Common myeloid progenitor, CD34-positive (primary cell): ENCODE data around the gene GSN.

ENCODE experiments used
- CTCF ChIA-PET: fragments of 350-600 bp; sonication (Branson Sonifier 250); formaldehyde crosslinking; loops from one replicate; lab custom pipeline; 2021; ENCODE audit warnings: antibody characterized with exemption; lab: Charles Lee
- POLR2A ChIA-PET: fragments of 350-600 bp; sonication (Branson Sonifier 250); formaldehyde crosslinking; loops from one replicate; lab custom pipeline; 2021; ENCODE audit warnings: antibody characterized with exemption; lab: Charles Lee
- DNase-seq, 3 donors: peaks; one replicate each; pipeline versions ENCODE4 v3.0.0 to v3.0.0-alpha.2; 2013
- H3K27ac ChIP-seq, 2 experiments: 1 replicate in 1 of 2; 2 replicates in 1 of 2; pipeline ENCODE4 v1.7.0; 2013; ENCODE audit warnings: inconsistent platforms in 2 of 2, low read length in 2 of 2, mild to moderate bottlenecking in 2 of 2, low read depth in 1 of 2, moderate library complexity in 1 of 2; ENCODE audit not compliant: severe bottlenecking in 2 of 2, insufficient read depth in 1 of 2, poor library complexity in 1 of 2
- H3K27me3 ChIP-seq, 5 experiments: replicated peaks in 2 of 5; 1 replicate in 3 of 5; 2 replicates in 2 of 5; pipeline versions ENCODE4 v1.6.1 to v1.7.0; 2013; ENCODE audit warnings: low read length in 4 of 5, mild to moderate bottlenecking in 2 of 5, moderate library complexity in 2 of 5, inconsistent platforms in 1 of 5; ENCODE audit not compliant: insufficient read depth in 5 of 5, control insufficient read depth in 4 of 5
- H3K36me3 ChIP-seq, 4 experiments: 1 replicate in 2 of 4; 2 replicates in 2 of 4; pipeline versions ENCODE4 v1.6.1 to v1.7.0; 2013; ENCODE audit warnings: low read length in 3 of 4, control low read depth in 1 of 4, mild to moderate bottlenecking in 1 of 4; ENCODE audit not compliant: control insufficient read depth in 4 of 4, insufficient read depth in 4 of 4
- H3K4me1 ChIP-seq, 4 experiments: 1 replicate in 3 of 4; 2 replicates in 1 of 4; pipeline versions ENCODE4 v1.6.1 to v1.7.1; 2013; ENCODE audit warnings: low read length in 3 of 4, mild to moderate bottlenecking in 3 of 4, control low read depth in 1 of 4, inconsistent platforms in 1 of 4, moderate library complexity in 1 of 4; ENCODE audit not compliant: control insufficient read depth in 4 of 4, insufficient read depth in 4 of 4; ENCODE audit errors: control extremely low read depth in 1 of 4
- H3K4me3 ChIP-seq, 7 experiments: 1 replicate in 4 of 7; 2 replicates in 3 of 7; pipeline versions ENCODE4 v1.5.1 to v1.7.0; 2013; ENCODE audit warnings: mild to moderate bottlenecking in 7 of 7, low read length in 6 of 7, moderate library complexity in 6 of 7, inconsistent platforms in 2 of 7, low read depth in 2 of 7, control low read depth in 1 of 7; ENCODE audit not compliant: insufficient read depth in 4 of 7, control insufficient read depth in 1 of 7; ENCODE audit errors: extremely low read depth in 1 of 7
- H3K9me3 ChIP-seq, 5 experiments: 1 replicate in 4 of 5; 2 replicates in 1 of 5; pipeline versions ENCODE4 v1.6.1 to v1.7.1; 2013; ENCODE audit warnings: low read length in 4 of 5, mild to moderate bottlenecking in 2 of 5, inconsistent platforms in 1 of 5, low read depth in 1 of 5, moderate library complexity in 1 of 5; ENCODE audit not compliant: control insufficient read depth in 4 of 5, insufficient read depth in 2 of 5; ENCODE audit errors: control extremely low read depth in 1 of 5
- WGBS: methylation state at CpG from one replicate; pipeline ENCODE4 v1.1.5; 2013; ENCODE audit not compliant: insufficient coverage; 5-methylcytosine and 5-hydroxymethylcytosine counted together

Gene GSN

GRCh38 chr9:121259498-121259897, 8.5 kb upstream of the GSN start:
- Histone ChIP-seq H3K4me3 (no peak overlapping the region), H3K27me3 (no peaks in the 10 kb centered on the region), H3K36me3 (no peaks in the 10 kb centered on the region), H3K4me1 (peaks cover 9 to 36% (median 15%) of the 10 kb centered on the region in 4 experiments), H3K27ac (no peak overlapping the region), H3K9me3 (no peaks in the 10 kb centered on the region)
- 83% methylated on average over 3 of the region's 4 CpGs for WGBS
- ChIA-PET CTCF (interaction anchor here (0.9 to 2.1 kb wide), 4 partner anchors 8 to 40 kb away, joined by 5 to 7 read pairs (median 6); partner anchors contain the start of gene GSN), POLR2A (interaction anchor here (0.6 to 0.7 kb wide), 2 partner anchors 10 to 1057 kb away, joined by 4 to 8 read pairs; no protein-coding TSS in a partner anchor)
- no peak for DNase-seq

- 96% methylated on average over 5 of the region's 5 CpGs for WGBS
- Histone ChIP-seq H3K4me1 (peaks cover 8 to 33% (median 14%) of the 10 kb centered on the region in 4 experiments), H3K27ac (no peak overlapping the region), H3K4me3 (no peak overlapping the region), H3K9me3 (no peaks in the 10 kb centered on the region), H3K36me3 (no peaks in the 10 kb centered on the region), H3K27me3 (no peaks in the 10 kb centered on the region)
- ChIA-PET POLR2A (interaction anchor here (0.6 to 0.7 kb wide), 2 partner anchors 9 to 1057 kb away, joined by 4 to 8 read pairs; no protein-coding TSS in a partner anchor), CTCF (interaction anchor here (0.9 to 2.9 kb wide), 8 partner anchors 8 to 60 kb away, joined by 4 to 15 read pairs (median 6); partner anchors contain the start of gene GSN)
- no peak for DNase-seq
These were observed 8.0 kb upstream of the GSN start for GRCh38 chr9:121259935-121260334.

- peak overlapping the region in 1 of 7 experiments; percentile 10 for H3K4me3 ChIP-seq
- ChIA-PET CTCF (interaction anchor here (0.6 to 2.9 kb wide), 13 partner anchors 8 to 59 kb away, joined by 3 to 17 read pairs (median 5); no protein-coding TSS in a partner anchor), POLR2A (interaction anchor here (0.7 kb wide), 1 partner anchor 13 kb away, joined by 5 read pairs; no protein-coding TSS in a partner anchor)
- no peak overlapping the region for H3K27ac ChIP-seq
- no peaks in the 10 kb centered on the region for H3K27me3 ChIP-seq
- H3K9me3 ChIP-seq: no peaks in the 10 kb centered on the region
- WGBS: 57% methylated on average over 5 of the region's 6 CpGs
- no peak for DNase-seq
- no peaks in the 10 kb centered on the region for H3K36me3 ChIP-seq
- H3K4me1 ChIP-seq: peaks cover 8 to 33% (median 14%) of the 10 kb centered on the region in 4 experiments
These were observed 7.4 kb upstream of the GSN start for GRCh38 chr9:121260457-121261106.

- H3K27me3 ChIP-seq: no peaks in the 10 kb centered on the region
- DNase-seq: peak in 2 of 3 donors; percentile 50 to 62
- no peaks in the 10 kb centered on the region for H3K9me3 ChIP-seq
- H3K4me1 ChIP-seq: peaks cover 8 to 33% (median 14%) of the 10 kb centered on the region in 4 experiments
- H3K36me3 ChIP-seq: no peaks in the 10 kb centered on the region
- H3K4me3 ChIP-seq: no peak overlapping the region
- WGBS: 3% methylated on average over 3 of the region's 4 CpGs
- no peak overlapping the region for H3K27ac ChIP-seq
- POLR2A ChIA-PET: interaction anchor here (0.7 kb wide), 1 partner anchor 13 kb away, joined by 5 read pairs; no protein-coding TSS in a partner anchor
- CTCF ChIA-PET: interaction anchor here (0.6 to 2.9 kb wide), 13 partner anchors 9 to 59 kb away, joined by 3 to 17 read pairs (median 4); no protein-coding TSS in a partner anchor
These were observed 6.9 kb upstream of the GSN start for GRCh38 chr9:121261107-121261460.

GRCh38 chr9:121261755-121262154, 6.2 kb upstream of the GSN start:
- no peaks in the 10 kb centered on the region for H3K9me3 ChIP-seq
- no peaks in the 10 kb centered on the region for H3K36me3 ChIP-seq
- peaks cover 8 to 33% (median 14%) of the 10 kb centered on the region in 4 experiments for H3K4me1 ChIP-seq
- WGBS: 100% methylated on average over 1 of the region's 1 CpG
- H3K27me3 ChIP-seq: no peaks in the 10 kb centered on the region
- ChIA-PET CTCF (interaction anchor here (1.1 to 2.9 kb wide), 9 partner anchors 10 to 60 kb away, joined by 3 to 17 read pairs (median 5); no protein-coding TSS in a partner anchor), POLR2A (no interaction called here)
- H3K4me3 ChIP-seq: no peak overlapping the region
- DNase-seq: no peak
- no peak overlapping the region for H3K27ac ChIP-seq

- CTCF ChIA-PET: interaction anchor here (0.9 to 2.9 kb wide), 9 partner anchors 10 to 59 kb away, joined by 3 to 17 read pairs (median 5); no protein-coding TSS in a partner anchor
These were observed 5.5 kb upstream of the GSN start for GRCh38 chr9:121262423-121262822.

GRCh38 chr9:121262953-121263352, 5.0 kb upstream of the GSN start:
- Histone ChIP-seq H3K27me3 (no peaks in the 10 kb centered on the region), H3K36me3 (no peaks in the 10 kb centered on the region), H3K4me3 (no peak overlapping the region), H3K4me1 (peaks cover 11 to 41% (median 20%) of the 10 kb centered on the region in 4 experiments), H3K9me3 (no peaks in the 10 kb centered on the region), H3K27ac (no peak overlapping the region)
- 100% methylated on average over 1 of the region's 5 CpGs for WGBS
- POLR2A ChIA-PET: no interaction called here
- CTCF ChIA-PET: interaction anchor here (0.6 to 2.9 kb wide), 8 partner anchors 11 to 58 kb away, joined by 3 to 17 read pairs (median 4); no protein-coding TSS in a partner anchor
- DNase-seq: no peak

More at GRCh38 chr9:121262423-121262822, 5.5 kb upstream of the GSN start:
- no peaks in the 10 kb centered on the region for H3K9me3 ChIP-seq
- H3K27ac ChIP-seq: no peak overlapping the region
- H3K27me3 ChIP-seq: no peaks in the 10 kb centered on the region
- H3K4me3 ChIP-seq: no peak overlapping the region
- H3K36me3 ChIP-seq: no peaks in the 10 kb centered on the region
- POLR2A ChIA-PET: no interaction called here
- no peak for DNase-seq
- WGBS: no CpG with 5 or more reads among the region's 1 CpG
- H3K4me1 ChIP-seq: peaks cover 11 to 37% (median 16%) of the 10 kb centered on the region in 4 experiments
